ENCODE results near the gene AP3S2. TPM values are rescaled to one million over a fixed set of nuclear protein-coding genes. Genes with fewer than 3 reads are reported as not detected.

AP3S2 gene
- total RNA-seq, 1 donor from 2014 or later, result 24.9 TPM

Other genes starting within 250 kb of the AP3S2 start
- 6.1 TPM for gene KIF7, start 238.5 kb downstream of the AP3S2 start, total RNA-seq
- 0.89 TPM for gene PLIN1, start 214.6 kb downstream of the AP3S2 start, total RNA-seq
- 13.7 TPM for gene PEX11A, start 203.2 kb downstream of the AP3S2 start, total RNA-seq
- gene WDR93, start 203.2 kb downstream of the AP3S2 start, total RNA-seq, result 0.49 TPM
- 4.6 TPM for gene MESP1, start 142.7 kb downstream of the AP3S2 start, total RNA-seq
- gene MESP2, start 117.7 kb downstream of the AP3S2 start, total RNA-seq, result 0.75 TPM
- gene ANPEP, start 79.1 kb downstream of the AP3S2 start, total RNA-seq, result 1,600 TPM
- gene ARPIN, start 19.0 kb upstream of the AP3S2 start, total RNA-seq, result 23.3 TPM
- 30.2 TPM for gene ZNF710, start 107.3 kb upstream of the AP3S2 start, total RNA-seq
- gene IDH2, start 208.5 kb upstream of the AP3S2 start, total RNA-seq, result 73.2 TPM

Measured in mucosa of gallbladder (tissue), 1 donor.